ENCODE data around the gene ZNF324.

GRCh38 chr19:58515259-58515658, 48.4 kb downstream of the ZNF324 start:
- TF ChIP-seq RCOR1 (IDR thresholded peaks at IDR 0.05; ENCODE audit: insufficient replicate concordance, low read length): no peak
- no peak for TF ChIP-seq CEBPB (IDR thresholded peaks at IDR 0.05; ENCODE audit: low read depth, low read length)
- TF ChIP-seq POLR2A (IDR thresholded peaks at IDR 0.05; ENCODE audit: low read depth, low read length): no peak
- TF ChIP-seq, protein P1, sequence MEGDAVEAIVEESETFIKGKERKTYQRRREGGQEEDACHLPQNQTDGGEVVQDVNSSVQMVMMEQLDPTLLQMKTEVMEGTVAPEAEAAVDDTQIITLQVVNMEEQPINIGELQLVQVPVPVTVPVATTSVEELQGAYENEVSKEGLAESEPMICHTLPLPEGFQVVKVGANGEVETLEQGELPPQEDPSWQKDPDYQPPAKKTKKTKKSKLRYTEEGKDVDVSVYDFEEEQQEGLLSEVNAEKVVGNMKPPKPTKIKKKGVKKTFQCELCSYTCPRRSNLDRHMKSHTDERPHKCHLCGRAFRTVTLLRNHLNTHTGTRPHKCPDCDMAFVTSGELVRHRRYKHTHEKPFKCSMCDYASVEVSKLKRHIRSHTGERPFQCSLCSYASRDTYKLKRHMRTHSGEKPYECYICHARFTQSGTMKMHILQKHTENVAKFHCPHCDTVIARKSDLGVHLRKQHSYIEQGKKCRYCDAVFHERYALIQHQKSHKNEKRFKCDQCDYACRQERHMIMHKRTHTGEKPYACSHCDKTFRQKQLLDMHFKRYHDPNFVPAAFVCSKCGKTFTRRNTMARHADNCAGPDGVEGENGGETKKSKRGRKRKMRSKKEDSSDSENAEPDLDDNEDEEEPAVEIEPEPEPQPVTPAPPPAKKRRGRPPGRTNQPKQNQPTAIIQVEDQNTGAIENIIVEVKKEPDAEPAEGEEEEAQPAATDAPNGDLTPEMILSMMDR (conservative IDR thresholded peaks at IDR 0.05; ENCODE audit: low read depth, low read length): no peak
- TF ChIP-seq USF2 (IDR thresholded peaks at IDR 0.05; ENCODE audit: low read depth, low read length): no peak
- no peak for TF ChIP-seq MXI1 (IDR thresholded peaks at IDR 0.05; ENCODE audit: borderline replicate concordance, low read depth, low read length)
- no peak for TF ChIP-seq FOS (IDR thresholded peaks at IDR 0.05; ENCODE audit: low read depth, low read length)
- TF ChIP-seq RAD21 (IDR thresholded peaks at IDR 0.05; ENCODE audit: low read length): no peak
